DND-41 (cell line): ENCODE results near the gene PTGER3.

Experiments used
- ATAC-seq: fragments of 200-7000 bp; cut with Tn5 transposase; 3 replicates; pipeline ENCODE4 v1.9.1; 2021; ENCODE audit warnings: low read depth; ENCODE audit not compliant: insufficient read depth
- DNase-seq: peaks from one replicate; pipeline ENCODE4 v3.0.0-alpha.2; 2020
- H2AFZ ChIP-seq: 2 replicates; pipeline ENCODE4 v1.6.0; 2012; ENCODE audit warnings: low read depth, low read length
- H3K27ac ChIP-seq: 2 replicates; pipeline ENCODE4 v1.5.1; 2012; ENCODE audit warnings: low read length, inconsistent platforms
- H3K27me3 ChIP-seq: fragments of 200-600 bp; sonication (generic); 2 replicates; pipeline ENCODE4 v1.6.0; 2012; ENCODE audit warnings: low read length, mild to moderate bottlenecking, inconsistent platforms; ENCODE audit not compliant: insufficient read depth, poor library complexity
- H3K36me3 ChIP-seq: 2 replicates; pipeline ENCODE4 v1.5.1; 2012; ENCODE audit warnings: low read length, inconsistent platforms; ENCODE audit not compliant: insufficient read depth
- H3K4me1 ChIP-seq: 2 replicates; pipeline ENCODE4 v1.5.1; 2012; ENCODE audit warnings: mild to moderate bottlenecking, low read length; ENCODE audit not compliant: insufficient read depth
- H3K4me2 ChIP-seq: 2 replicates; pipeline ENCODE4 v1.6.0; 2012; ENCODE audit warnings: mild to moderate bottlenecking, moderate library complexity, low read length, inconsistent platforms; ENCODE audit not compliant: insufficient read depth
- H3K4me3 ChIP-seq, 2 experiments: fragments of 200-600 bp in 1 of 2; shearing (Covaris generic) in 1 of 2; 2 replicates each; pipeline ENCODE4 v1.5.1; 2012 to 2016; ENCODE audit warnings: inconsistent platforms in 2 of 2, low read length in 2 of 2, mild to moderate bottlenecking in 2 of 2, low read depth in 1 of 2, moderate library complexity in 1 of 2
- H3K79me2 ChIP-seq: 2 replicates; pipeline ENCODE4 v1.6.0; 2012; ENCODE audit warnings: low read length, inconsistent platforms; ENCODE audit not compliant: insufficient read depth
- H3K9ac ChIP-seq: 2 replicates; pipeline ENCODE4 v1.6.0; 2012; ENCODE audit warnings: low read depth, mild to moderate bottlenecking, inconsistent platforms, low read length, moderate library complexity
- H3K9me3 ChIP-seq: 2 replicates; pipeline ENCODE4 v1.5.1; 2012; ENCODE audit warnings: low read length, moderate library complexity, mild to moderate bottlenecking, inconsistent platforms; ENCODE audit not compliant: insufficient read depth, severe bottlenecking
- H4K20me1 ChIP-seq: 2 replicates; pipeline ENCODE4 v1.6.0; 2012; ENCODE audit warnings: low read length; ENCODE audit not compliant: insufficient read depth
- CTCF ChIP-seq: IDR thresholded peaks from 2 replicates; pipeline ENCODE4 v1.5.1; 2012; ENCODE audit warnings: borderline replicate concordance, low read length, moderate library complexity, mild to moderate bottlenecking; ENCODE audit not compliant: poor library complexity, severe bottlenecking; ENCODE audit errors: extremely low read depth
- EZH2 ChIP-seq: IDR thresholded peaks from 3 replicates; pipeline ENCODE4 v1.6.1; 2012; ENCODE audit warnings: borderline replicate concordance, low read depth, mild to moderate bottlenecking, moderate library complexity, low read length, inconsistent platforms; ENCODE audit not compliant: severe bottlenecking

The PTGER3 gene

GRCh38 chr1:70948396-70949017 lies 99.1 kb downstream of the PTGER3 start:
- no peak for ATAC-seq
- TF ChIP-seq CTCF (no peak), EZH2 (no peak)

GRCh38 chr1:70947835-70948234 lies 99.8 kb downstream of the PTGER3 start:
- H3K9ac ChIP-seq = no peak overlapping the region
- H3K4me2 ChIP-seq = no peak overlapping the region
- H3K79me2 ChIP-seq = no peaks in the 10 kb centered on the region
- no peak overlapping the region for H3K27ac ChIP-seq
- H3K27me3 ChIP-seq = no peaks in the 10 kb centered on the region
- ATAC-seq (no peak), DNase-seq (no peak)
- no peak overlapping the region for H2AFZ ChIP-seq
- TF ChIP-seq CTCF (no peak), EZH2 (no peak)
- no peak overlapping the region for H3K4me3 ChIP-seq
- H3K4me1 ChIP-seq = no peaks in the 10 kb centered on the region
- H3K36me3 ChIP-seq = no peaks in the 10 kb centered on the region
- H4K20me1 ChIP-seq = no peaks in the 10 kb centered on the region
- no peaks in the 10 kb centered on the region for H3K9me3 ChIP-seq

More at GRCh38 chr1:70948396-70949017, 99.1 kb downstream of the PTGER3 start:
- H3K79me2 ChIP-seq = no peaks in the 10 kb centered on the region
- no peak overlapping the region for H3K27ac ChIP-seq
- no peaks in the 10 kb centered on the region for H3K4me1 ChIP-seq
- H2AFZ ChIP-seq = no peak overlapping the region
- no peak overlapping the region for H3K4me3 ChIP-seq
- no peaks in the 10 kb centered on the region for H3K27me3 ChIP-seq
- DNase-seq = no peak
- H3K4me2 ChIP-seq = no peak overlapping the region
- no peak overlapping the region for H3K9ac ChIP-seq
- H3K9me3 ChIP-seq = no peaks in the 10 kb centered on the region
- H3K36me3 ChIP-seq = no peaks in the 10 kb centered on the region
- no peaks in the 10 kb centered on the region for H4K20me1 ChIP-seq

- Histone ChIP-seq H3K9ac (no peak overlapping the region), H3K4me2 (no peak overlapping the region), H2AFZ (no peak overlapping the region), H3K36me3 (no peaks in the 10 kb centered on the region), H4K20me1 (no peaks in the 10 kb centered on the region), H3K27ac (no peak overlapping the region), H3K4me1 (no peaks in the 10 kb centered on the region), H3K79me2 (no peaks in the 10 kb centered on the region), H3K4me3 (no peak overlapping the region), H3K9me3 (no peaks in the 10 kb centered on the region), H3K27me3 (no peaks in the 10 kb centered on the region)
- TF ChIP-seq EZH2 (no peak), CTCF (no peak)
- no peak for ATAC-seq
- no peak for DNase-seq
Observed at GRCh38 chr1:70945676-70946075, 101.9 kb downstream of the PTGER3 start.
